HG03135 (cell line): Measurements from ENCODE around the gene PTPN5.
"Not testable (repeated sequence)": the region's sequence is repeated elsewhere in the genome, so short reads cannot be mapped to it uniquely, and the experiment has no call there.

ENCODE experiments used
- ATAC-seq: cut with Tn5 transposase; IDR thresholded peaks from one replicate; pipeline ENCODE4 v1.9.1; 2021; ENCODE audit warnings: mild to moderate bottlenecking, moderate library complexity; ENCODE audit not compliant: unreplicated experiment

The PTPN5 gene

DNA sequence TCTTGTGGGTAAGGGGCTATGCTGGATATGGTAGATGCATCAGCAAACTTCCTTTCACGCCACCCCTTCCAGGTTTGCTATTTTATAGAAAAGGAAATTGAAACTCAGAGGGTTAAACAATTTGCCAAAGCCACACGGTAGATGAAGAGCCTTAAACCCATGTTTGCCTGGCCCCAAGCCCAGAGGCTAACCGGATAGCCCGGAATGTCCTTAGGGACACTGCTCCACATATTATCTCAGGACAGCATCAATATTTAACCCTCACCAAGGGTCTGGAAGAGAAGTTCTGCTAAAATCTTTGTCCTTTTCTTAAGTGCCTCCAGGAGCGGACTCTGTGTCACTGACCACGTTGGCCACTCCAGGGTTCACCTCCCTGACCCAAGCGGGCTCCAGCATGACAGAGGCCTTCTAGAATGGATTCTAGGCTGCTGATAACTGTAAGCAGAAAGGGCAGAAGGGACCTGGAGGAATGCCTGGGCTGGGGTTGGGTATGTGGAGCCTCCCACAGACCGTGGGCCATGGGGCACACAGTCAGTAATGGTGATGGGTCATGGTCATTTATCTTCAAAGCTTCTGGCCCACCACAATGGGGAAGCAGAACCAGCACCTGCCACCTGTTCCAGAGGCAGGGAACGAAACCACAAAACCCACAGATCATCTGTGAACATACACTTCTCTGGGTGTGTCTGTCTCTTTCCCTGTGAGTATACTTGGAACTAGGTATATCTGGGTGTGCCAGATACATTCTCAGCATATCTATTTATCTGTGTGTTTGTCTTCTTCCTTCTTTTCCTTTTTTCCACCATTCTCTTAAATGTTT, 98.4 kb downstream of the PTPN5 start:
- no peak for ATAC-seq

GRCh38 chr11:18691467-18692140, 100.0 kb downstream of the PTPN5 start:
- not testable (repeated sequence) for ATAC-seq

DNA sequence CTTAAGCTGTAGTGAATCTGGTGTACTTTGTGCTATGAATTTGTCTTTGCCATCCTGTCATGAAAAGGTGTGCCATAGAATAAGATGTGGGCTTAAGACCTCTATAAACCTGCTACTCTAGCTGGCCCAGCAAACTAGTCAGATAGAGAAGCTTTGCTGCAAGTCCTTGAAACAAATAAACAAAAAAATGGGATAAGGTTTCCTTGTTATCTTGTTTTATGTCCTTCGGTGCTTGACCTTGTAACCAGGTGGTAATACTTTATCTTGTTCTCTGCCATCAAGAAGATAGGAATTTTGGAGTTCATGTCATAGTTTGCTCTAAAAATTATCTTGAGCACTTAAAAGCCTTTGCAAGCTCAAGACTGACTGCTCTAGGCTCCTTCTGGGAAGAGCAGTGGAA, 107.3 kb downstream of the PTPN5 start:
- ATAC-seq = no peak

DNA sequence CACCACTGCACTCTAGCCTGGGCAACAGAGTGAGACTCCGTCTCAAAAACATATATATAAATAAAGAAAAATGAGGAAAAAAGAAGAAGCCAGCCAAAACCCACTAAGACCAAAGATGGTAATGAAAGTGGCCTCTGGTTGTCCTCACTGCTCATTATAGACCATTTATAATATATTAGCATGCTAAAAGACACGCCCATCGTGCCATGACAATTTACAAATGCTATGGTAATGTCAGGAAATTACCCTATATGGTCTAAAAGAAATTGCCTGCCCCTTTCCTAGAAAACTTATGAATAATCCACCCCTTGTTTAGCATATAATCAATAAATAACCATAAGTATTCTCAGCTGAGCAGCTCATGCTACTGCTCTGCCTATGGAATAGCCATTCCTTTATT, 109.1 kb downstream of the PTPN5 start:
- no peak for ATAC-seq

DNA sequence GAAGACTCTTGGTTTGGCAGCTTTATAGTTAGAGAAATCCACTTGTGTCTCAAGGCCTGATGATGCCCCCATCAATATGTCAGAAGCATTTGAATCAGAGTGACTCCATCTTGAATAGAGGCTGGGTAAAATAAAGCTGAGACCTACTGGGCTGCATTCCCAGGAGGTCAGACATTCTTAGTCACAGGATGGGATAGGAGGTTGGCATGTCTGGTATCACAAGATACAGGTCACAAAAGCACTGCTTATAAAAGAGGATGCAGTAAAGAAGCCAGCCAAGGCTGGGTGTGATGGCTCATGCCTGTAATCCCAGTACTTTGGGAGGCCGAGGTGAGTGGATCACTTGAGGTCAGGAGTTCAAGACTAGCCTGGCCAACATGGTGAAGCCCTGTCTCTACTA, 109.6 kb downstream of the PTPN5 start:
- ATAC-seq = not testable (repeated sequence)
